ENCODE data around the gene ZBED4. TPM values are rescaled to one million over a fixed set of nuclear protein-coding genes. Genes with fewer than 3 reads are reported as not detected.

ZBED4 gene
- polyA plus RNA-seq, 1 experiment: 6.3 TPM

- DNase-seq (ENCODE audit: low read depth, low spot score): no peak
- Histone ChIP-seq H3K27ac (ENCODE audit: low read depth, low read length) (no peak overlapping the region), H3K9me3 (ENCODE audit: control insufficient read depth, insufficient read depth, low read length) (peaks cover 28% of the 10 kb centered on the region), H3K4me3 (ENCODE audit: low read depth, low read length) (no peak overlapping the region), H3K27me3 (ENCODE audit: control insufficient read depth, insufficient read depth, low read length) (no peaks in the 10 kb centered on the region)
- ChIA-PET POLR2A (no interaction called here), CTCF (no interaction called here)
- no peak for TF ChIP-seq CTCF (IDR thresholded peaks at IDR 0.05; ENCODE audit: low read depth, low read length)
Measured at GRCh38 chr22:49893025-49893424, 39.4 kb downstream of the ZBED4 start.

- no peak overlapping the region for H3K27ac ChIP-seq (ENCODE audit: low read depth, low read length)
- DNase-seq (ENCODE audit: low read depth, low spot score): no peak
- peaks cover 17% of the 10 kb centered on the region for H3K9me3 ChIP-seq (ENCODE audit: control insufficient read depth, insufficient read depth, low read length)
- H3K27me3 ChIP-seq (ENCODE audit: control insufficient read depth, insufficient read depth, low read length): no peaks in the 10 kb centered on the region
- POLR2A ChIA-PET: no interaction called here
- H3K4me3 ChIP-seq (ENCODE audit: low read depth, low read length): no peak overlapping the region
- CTCF ChIA-PET: no interaction called here
- TF ChIP-seq CTCF (IDR thresholded peaks at IDR 0.05; ENCODE audit: low read depth, low read length): no peak
Measured at GRCh38 chr22:49894322-49895054, 40.8 kb downstream of the ZBED4 start.

DNA sequence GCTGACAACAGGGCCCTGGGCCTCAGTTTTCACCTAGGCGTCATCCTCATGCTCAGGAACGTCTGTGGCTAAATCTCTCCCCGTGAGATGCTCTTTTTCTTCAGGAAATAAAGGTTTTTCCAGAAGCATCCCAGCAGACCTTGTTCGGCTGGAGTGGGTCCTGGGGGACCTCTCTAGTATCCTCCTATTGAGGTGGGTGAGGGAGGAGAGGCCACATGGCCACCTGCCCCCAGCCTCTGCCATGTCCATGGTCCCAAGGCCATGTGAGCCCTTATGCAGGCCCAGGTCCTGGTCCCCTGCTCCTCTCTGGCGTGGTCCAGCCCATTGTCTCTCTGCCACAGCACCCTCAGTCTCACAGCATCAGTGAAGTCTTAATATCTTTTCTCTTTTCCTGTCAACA lies 42.6 kb downstream of the ZBED4 start:
- no peak overlapping the region for H3K4me3 ChIP-seq (ENCODE audit: low read depth, low read length)
- POLR2A ChIA-PET: no interaction called here
- CTCF ChIA-PET: no interaction called here
- TF ChIP-seq CTCF (IDR thresholded peaks at IDR 0.05; ENCODE audit: low read depth, low read length): no peak
- H3K9me3 ChIP-seq (ENCODE audit: control insufficient read depth, insufficient read depth, low read length): peaks cover 6% of the 10 kb centered on the region
- no peak overlapping the region for H3K27ac ChIP-seq (ENCODE audit: low read depth, low read length)
- H3K27me3 ChIP-seq (ENCODE audit: control insufficient read depth, insufficient read depth, low read length): no peaks in the 10 kb centered on the region
- no peak for DNase-seq (ENCODE audit: low read depth, low spot score)

GRCh38 chr22:49897015-49897684 lies 43.5 kb downstream of the ZBED4 start:
- Histone ChIP-seq H3K4me3 (ENCODE audit: low read depth, low read length) (no peak overlapping the region), H3K27me3 (ENCODE audit: control insufficient read depth, insufficient read depth, low read length) (no peaks in the 10 kb centered on the region), H3K9me3 (ENCODE audit: control insufficient read depth, insufficient read depth, low read length) (peaks cover 6% of the 10 kb centered on the region), H3K27ac (ENCODE audit: low read depth, low read length) (no peak overlapping the region)
- DNase-seq (ENCODE audit: low read depth, low spot score): no peak
- CTCF ChIA-PET: no interaction called here
- POLR2A ChIA-PET: no interaction called here
- no peak for TF ChIP-seq CTCF (IDR thresholded peaks at IDR 0.05; ENCODE audit: low read depth, low read length)

DNA sequence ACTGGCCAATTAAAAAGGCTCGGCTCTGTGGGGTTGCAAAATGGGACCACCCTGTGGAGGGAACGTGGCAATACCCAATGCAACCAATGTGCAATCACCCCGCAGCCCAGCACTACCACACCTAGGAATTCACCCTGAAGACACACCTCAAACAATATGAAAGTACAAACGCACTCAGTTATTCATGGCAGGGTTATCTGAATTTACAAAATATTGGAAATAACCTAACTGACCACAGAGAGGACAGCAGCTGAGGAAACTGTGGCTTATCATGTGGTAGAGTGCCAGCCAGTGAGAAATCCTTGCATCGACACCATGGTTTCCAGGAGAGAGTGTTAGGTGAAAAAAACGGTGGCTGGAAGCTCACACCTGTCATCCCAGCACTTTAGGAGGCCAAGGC lies 45.9 kb downstream of the ZBED4 start:
- no peak for DNase-seq (ENCODE audit: low read depth, low spot score)
- H3K9me3 ChIP-seq (ENCODE audit: control insufficient read depth, insufficient read depth, low read length): peaks cover 3% of the 10 kb centered on the region
- ChIA-PET CTCF (no interaction called here), POLR2A (no interaction called here)
- TF ChIP-seq CTCF (IDR thresholded peaks at IDR 0.05; ENCODE audit: low read depth, low read length): no peak
- H3K4me3 ChIP-seq (ENCODE audit: low read depth, low read length): no peak overlapping the region
- H3K27ac ChIP-seq (ENCODE audit: low read depth, low read length): no peak overlapping the region
- H3K27me3 ChIP-seq (ENCODE audit: control insufficient read depth, insufficient read depth, low read length): no peaks in the 10 kb centered on the region

All from AG04450 (cell line).